GM15510 (cell line): Measurements from ENCODE around the gene MYL4.

ENCODE experiments used
- POLR2A ChIP-seq: IDR thresholded peaks from 3 replicates; pipeline ENCODE4 v1.6.1; 2011; ENCODE audit warnings: borderline replicate concordance; ENCODE audit not compliant: insufficient read length; ENCODE audit errors: extremely low read depth

The MYL4 gene

GRCh38 chr17:47192554-47192953, 16.6 kb upstream of the MYL4 start:
- no peak for TF ChIP-seq POLR2A

GRCh38 chr17:47193931-47194511, 15.1 kb upstream of the MYL4 start:
- no peak for TF ChIP-seq POLR2A

GRCh38 chr17:47197821-47198220, 11.3 kb upstream of the MYL4 start:
- TF ChIP-seq POLR2A = no peak

- no peak for TF ChIP-seq POLR2A
These were observed 9.4 kb upstream of the MYL4 start for GRCh38 chr17:47199627-47200324.

- no peak for TF ChIP-seq POLR2A
These were observed 8.9 kb upstream of the MYL4 start for GRCh38 chr17:47200325-47200664.

GRCh38 chr17:47201166-47201565, 8.0 kb upstream of the MYL4 start:
- no peak for TF ChIP-seq POLR2A

- TF ChIP-seq POLR2A = no peak
These were observed 5.0 kb upstream of the MYL4 start for GRCh38 chr17:47203984-47204721.

- TF ChIP-seq POLR2A = peak; percentile 33
These were observed 4.3 kb upstream of the MYL4 start for GRCh38 chr17:47204722-47205418.

- no peak for TF ChIP-seq POLR2A
These were observed 3.7 kb upstream of the MYL4 start for GRCh38 chr17:47205419-47205963.

GRCh38 chr17:47207143-47208067, 1.7 kb upstream of the MYL4 start:
- TF ChIP-seq POLR2A = no peak

GRCh38 chr17:47209499-47209898, 351 bp downstream of the MYL4 start:
- no peak for TF ChIP-seq POLR2A

- no peak for TF ChIP-seq POLR2A
These were observed 957 bp downstream of the MYL4 start for GRCh38 chr17:47210105-47210504.

- TF ChIP-seq POLR2A = no peak
These were observed 1.6 kb downstream of the MYL4 start for GRCh38 chr17:47210779-47211178.

GRCh38 chr17:47212458-47212857, 3.3 kb downstream of the MYL4 start:
- TF ChIP-seq POLR2A = no peak
